ENCODE data around the gene LMAN2L.

DNA sequence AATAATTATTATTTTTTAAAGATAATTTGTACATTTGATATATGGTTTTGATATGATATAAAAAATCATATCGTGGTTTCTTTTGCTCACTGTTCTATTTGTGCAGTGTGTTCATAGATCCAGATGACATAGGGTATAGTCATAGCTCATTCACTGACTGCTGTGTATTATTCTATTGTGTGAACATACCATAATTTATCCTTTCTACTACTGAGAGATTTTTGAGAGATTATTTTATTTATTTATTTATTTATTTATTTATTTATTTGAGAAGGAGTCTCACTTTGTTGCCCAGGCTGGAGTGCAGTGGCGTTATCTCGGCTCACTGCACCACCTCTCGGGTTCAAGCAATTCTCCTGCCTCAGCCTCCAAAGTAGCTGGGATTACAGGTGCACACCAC, 58.3 kb downstream of the LMAN2L start:
- TF ChIP-seq, protein P1, sequence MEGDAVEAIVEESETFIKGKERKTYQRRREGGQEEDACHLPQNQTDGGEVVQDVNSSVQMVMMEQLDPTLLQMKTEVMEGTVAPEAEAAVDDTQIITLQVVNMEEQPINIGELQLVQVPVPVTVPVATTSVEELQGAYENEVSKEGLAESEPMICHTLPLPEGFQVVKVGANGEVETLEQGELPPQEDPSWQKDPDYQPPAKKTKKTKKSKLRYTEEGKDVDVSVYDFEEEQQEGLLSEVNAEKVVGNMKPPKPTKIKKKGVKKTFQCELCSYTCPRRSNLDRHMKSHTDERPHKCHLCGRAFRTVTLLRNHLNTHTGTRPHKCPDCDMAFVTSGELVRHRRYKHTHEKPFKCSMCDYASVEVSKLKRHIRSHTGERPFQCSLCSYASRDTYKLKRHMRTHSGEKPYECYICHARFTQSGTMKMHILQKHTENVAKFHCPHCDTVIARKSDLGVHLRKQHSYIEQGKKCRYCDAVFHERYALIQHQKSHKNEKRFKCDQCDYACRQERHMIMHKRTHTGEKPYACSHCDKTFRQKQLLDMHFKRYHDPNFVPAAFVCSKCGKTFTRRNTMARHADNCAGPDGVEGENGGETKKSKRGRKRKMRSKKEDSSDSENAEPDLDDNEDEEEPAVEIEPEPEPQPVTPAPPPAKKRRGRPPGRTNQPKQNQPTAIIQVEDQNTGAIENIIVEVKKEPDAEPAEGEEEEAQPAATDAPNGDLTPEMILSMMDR (IDR thresholded peaks at IDR 0.05): no peak
- no peak for TF ChIP-seq POLR2A (IDR thresholded peaks at IDR 0.05)
